OCI-LY3 (cell line): ENCODE data around the gene CLTCL1.
A peak's percentile ranks its signal among the peaks of the same experiment; 100 is the strongest.

Experiments used
- H2AFZ ChIP-seq: fragments of 200-600, 300-600 bp; shearing (Covaris generic); 2 replicates; pipeline ENCODE4 v1.6.0; 2014; ENCODE audit warnings: antibody characterized with exemption, low read depth, low read length
- H3K27ac ChIP-seq: fragments of 200-600, 300-600 bp; sonication (generic); 2 replicates; pipeline ENCODE4 v1.5.1; 2014; ENCODE audit warnings: mild to moderate bottlenecking, low read length, moderate library complexity, mixed read lengths
- H3K27me3 ChIP-seq: fragments of 200-600, 300-600 bp; sonication (generic); 2 replicates; pipeline ENCODE4 v1.6.1; 2014; ENCODE audit warnings: low read depth, low read length, mixed read lengths
- H3K36me3 ChIP-seq: fragments of 200-600, 300-600 bp; sonication (generic); replicated peaks from 2 replicates; pipeline ENCODE3; 2014; ENCODE audit warnings: low read depth, low read length, mixed read lengths
- H3K4me1 ChIP-seq: fragments of 300-600, 200-600 bp; sonication (generic); 2 replicates; pipeline ENCODE4 v1.6.1; 2014; ENCODE audit warnings: low read length, mixed read lengths
- H3K4me2 ChIP-seq: fragments of 200-600, 300-600 bp; sonication (generic); 2 replicates; pipeline ENCODE4 v1.6.1; 2014; ENCODE audit warnings: low read length, mixed read lengths
- H3K4me3 ChIP-seq: fragments of 300-600, 200-600 bp; sonication (generic); 2 replicates; pipeline ENCODE4 v1.5.1; 2014; ENCODE audit warnings: antibody characterized with exemption, mild to moderate bottlenecking, low read length, moderate library complexity
- H3K79me2 ChIP-seq: fragments of 300-600, 200-600 bp; shearing (Covaris generic); 2 replicates; pipeline ENCODE4 v1.6.1; 2014; ENCODE audit warnings: mild to moderate bottlenecking, low read length, mixed read lengths
- H3K9ac ChIP-seq: fragments of 300-600, 200-600 bp; shearing (Covaris generic); 2 replicates; pipeline ENCODE4 v1.6.0; 2014; ENCODE audit warnings: mild to moderate bottlenecking, low read length, moderate library complexity
- H3K9me3 ChIP-seq: fragments of 200-600, 300-600 bp; shearing (Covaris generic); 2 replicates; pipeline ENCODE4 v1.6.1; 2014; ENCODE audit warnings: low read length, mixed read lengths; ENCODE audit not compliant: insufficient read depth
- H4K20me1 ChIP-seq: fragments of 200-600, 300-600 bp; sonication (generic); 2 replicates; pipeline ENCODE4 v1.6.1; 2016; ENCODE audit warnings: low read length, mixed read lengths; ENCODE audit not compliant: insufficient read depth
- EZH2phosphoT487 ChIP-seq: fragments of 200-600 bp; shearing (Covaris generic); IDR thresholded peaks from 2 replicates; pipeline ENCODE4 v1.6.1; 2018; ENCODE audit warnings: antibody characterized with exemption, mixed run types, low read depth
- TF ChIP-seq, protein P1 (sequence below): fragments of 200-600, 300-600 bp; sonication (generic); IDR thresholded peaks from 2 replicates; pipeline ENCODE4 v1.5.1; 2014; ENCODE audit warnings: antibody characterized with exemption, low read length, low read depth

CLTCL1 gene

DNA sequence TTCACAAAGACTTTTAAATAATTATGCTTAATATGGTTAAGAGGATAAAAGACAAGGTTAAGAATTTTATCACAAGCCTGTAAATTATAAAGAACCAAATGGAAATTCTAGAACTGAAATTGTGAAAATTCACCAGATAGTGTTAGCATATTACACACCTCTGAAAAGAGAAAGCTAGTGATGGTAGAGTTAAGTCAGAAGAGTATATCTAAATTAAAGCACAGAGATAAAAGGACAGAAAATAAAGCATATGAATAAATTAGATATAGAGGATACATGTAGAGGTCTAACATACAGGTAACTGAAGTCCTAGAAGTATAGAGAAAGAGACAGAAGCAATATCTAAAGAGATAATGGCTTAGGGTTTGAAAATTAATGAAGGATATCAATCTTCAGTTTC, 4.2 kb upstream of the CLTCL1 start:
- Histone ChIP-seq H3K27me3 (peaks cover 4% of the 10 kb centered on the region), H3K4me3 (no peak overlapping the region), H3K27ac (no peak overlapping the region), H2AFZ (no peak overlapping the region), H3K9me3 (no peaks in the 10 kb centered on the region), H4K20me1 (no peaks in the 10 kb centered on the region), H3K79me2 (no peaks in the 10 kb centered on the region), H3K9ac (no peak overlapping the region), H3K36me3 (no peaks in the 10 kb centered on the region), H3K4me2 (no peak overlapping the region), H3K4me1 (peaks cover 10% of the 10 kb centered on the region)
- TF ChIP-seq, protein P1, sequence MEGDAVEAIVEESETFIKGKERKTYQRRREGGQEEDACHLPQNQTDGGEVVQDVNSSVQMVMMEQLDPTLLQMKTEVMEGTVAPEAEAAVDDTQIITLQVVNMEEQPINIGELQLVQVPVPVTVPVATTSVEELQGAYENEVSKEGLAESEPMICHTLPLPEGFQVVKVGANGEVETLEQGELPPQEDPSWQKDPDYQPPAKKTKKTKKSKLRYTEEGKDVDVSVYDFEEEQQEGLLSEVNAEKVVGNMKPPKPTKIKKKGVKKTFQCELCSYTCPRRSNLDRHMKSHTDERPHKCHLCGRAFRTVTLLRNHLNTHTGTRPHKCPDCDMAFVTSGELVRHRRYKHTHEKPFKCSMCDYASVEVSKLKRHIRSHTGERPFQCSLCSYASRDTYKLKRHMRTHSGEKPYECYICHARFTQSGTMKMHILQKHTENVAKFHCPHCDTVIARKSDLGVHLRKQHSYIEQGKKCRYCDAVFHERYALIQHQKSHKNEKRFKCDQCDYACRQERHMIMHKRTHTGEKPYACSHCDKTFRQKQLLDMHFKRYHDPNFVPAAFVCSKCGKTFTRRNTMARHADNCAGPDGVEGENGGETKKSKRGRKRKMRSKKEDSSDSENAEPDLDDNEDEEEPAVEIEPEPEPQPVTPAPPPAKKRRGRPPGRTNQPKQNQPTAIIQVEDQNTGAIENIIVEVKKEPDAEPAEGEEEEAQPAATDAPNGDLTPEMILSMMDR, result no peak
- no peak for TF ChIP-seq EZH2phosphoT487

DNA sequence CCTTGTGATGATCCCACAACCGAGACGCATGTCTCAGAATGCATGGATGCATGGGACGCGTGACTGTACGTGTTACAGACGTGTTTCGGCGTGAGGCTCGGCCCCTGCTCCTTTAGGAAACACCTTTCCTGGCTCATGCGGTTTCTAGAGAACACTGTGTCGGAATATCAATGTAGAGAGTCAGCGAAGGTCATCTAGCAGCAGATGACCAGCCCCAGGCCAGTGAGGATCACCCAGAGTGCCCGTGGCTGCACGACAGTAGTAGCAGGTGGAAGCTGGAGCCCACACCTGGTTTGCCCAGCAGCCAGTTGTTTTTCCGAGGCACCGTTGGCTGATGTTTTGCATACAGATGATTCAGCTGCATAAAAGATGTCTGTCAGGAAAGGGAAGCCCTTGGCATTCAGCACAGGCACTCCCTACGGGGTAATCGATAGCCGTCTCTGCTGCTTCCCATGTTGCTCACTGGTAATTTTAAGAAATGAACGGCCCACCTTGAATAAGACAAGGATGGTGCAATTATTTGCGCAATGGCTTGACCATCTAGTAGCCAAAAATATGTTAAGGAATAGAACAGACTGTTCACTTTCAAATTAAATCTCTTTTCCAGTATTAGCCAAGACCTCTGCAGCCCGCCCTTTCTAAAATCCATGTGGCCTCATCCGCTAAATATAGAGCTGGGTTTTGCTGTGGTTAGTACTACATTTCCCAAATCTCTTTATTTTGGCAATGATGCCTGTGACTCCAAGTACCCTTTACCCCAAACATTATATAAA, 1.1 kb upstream of the CLTCL1 start:
- peaks cover 25% of the 10 kb centered on the region for H3K27me3 ChIP-seq
- peak overlapping the region; percentile 92 for H3K9ac ChIP-seq
- H3K4me1 ChIP-seq, result peaks cover 14% of the 10 kb centered on the region
- peak overlapping the region; percentile 94 for H3K4me2 ChIP-seq
- H4K20me1 ChIP-seq, result no peaks in the 10 kb centered on the region
- H3K79me2 ChIP-seq, result no peaks in the 10 kb centered on the region
- peak overlapping the region; percentile 39 for H3K27ac ChIP-seq
- peak overlapping the region; percentile 99 for H3K4me3 ChIP-seq
- H3K36me3 ChIP-seq, result no peaks in the 10 kb centered on the region
- no peak for TF ChIP-seq EZH2phosphoT487
- TF ChIP-seq, protein P1, result no peak
- peak overlapping the region; percentile 99 for H2AFZ ChIP-seq
- H3K9me3 ChIP-seq, result no peaks in the 10 kb centered on the region

DNA sequence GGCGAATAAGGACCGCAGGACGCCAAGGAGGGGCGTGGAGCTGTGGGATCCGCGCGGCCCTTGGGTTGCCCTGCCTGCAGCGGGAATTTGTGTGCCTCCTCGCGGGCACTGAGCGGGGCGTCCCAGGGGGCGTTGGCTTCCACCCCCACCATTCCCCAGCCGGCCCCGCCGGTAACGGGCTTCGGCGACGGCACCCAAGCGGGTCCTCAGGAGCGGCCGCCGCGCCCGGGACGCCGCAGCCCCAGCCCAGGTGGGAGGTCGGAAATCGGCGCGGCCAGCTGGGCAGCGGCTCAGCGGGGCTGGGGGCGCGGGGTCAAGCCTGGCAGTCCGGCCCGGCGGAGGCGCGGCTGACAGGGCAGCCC, 320 bp downstream of the CLTCL1 start:
- Histone ChIP-seq H3K9ac (peak overlapping the region; percentile 73), H2AFZ (peak overlapping the region; percentile 85; the same call in 1 of the 2 replicates)

More for the DNA sequence above, 320 bp downstream of the CLTCL1 start:
- Histone ChIP-seq H3K27me3 (peaks cover 36% of the 10 kb centered on the region), H3K4me1 (peaks cover 14% of the 10 kb centered on the region), H3K27ac (no peak overlapping the region), H3K36me3 (no peaks in the 10 kb centered on the region), H4K20me1 (no peaks in the 10 kb centered on the region), H3K79me2 (no peaks in the 10 kb centered on the region), H3K4me3 (peak overlapping the region; percentile 92), H3K9me3 (no peaks in the 10 kb centered on the region), H3K4me2 (peak overlapping the region; percentile 89)
- TF ChIP-seq, protein P1, result no peak
- no peak for TF ChIP-seq EZH2phosphoT487
